DOHH2 (cell line): Measurements from ENCODE around the gene TAF11L9.
"Not testable (repeated sequence)": the region's sequence is repeated elsewhere in the genome, so short reads cannot be mapped to it uniquely, and the experiment has no call there.

Source experiments
- H3F3A ChIP-seq: fragments of 200-600 bp; sonication (generic), shearing (Covaris generic); 2 replicates; pipeline ENCODE4 v1.6.0; 2016; ENCODE audit warnings: antibody characterized with exemption, mild to moderate bottlenecking; ENCODE audit not compliant: control insufficient read depth, insufficient read depth
- H3K27ac ChIP-seq: fragments of 200-600 bp; sonication (generic); 2 replicates; pipeline ENCODE4 v1.5.1; 2014; ENCODE audit warnings: low read depth, mild to moderate bottlenecking, low read length, moderate library complexity
- H3K27me3 ChIP-seq: fragments of 200-600 bp; sonication (generic); 2 replicates; pipeline ENCODE4 v1.6.1; 2014; ENCODE audit warnings: mild to moderate bottlenecking, low read length, mixed read lengths; ENCODE audit not compliant: control insufficient read depth
- H3K36me3 ChIP-seq: fragments of 200-600 bp; sonication (generic); 2 replicates; pipeline ENCODE4 v1.6.1; 2014; ENCODE audit warnings: mild to moderate bottlenecking, low read length, moderate library complexity, mixed read lengths; ENCODE audit not compliant: control insufficient read depth
- H3K4me1 ChIP-seq: fragments of 200-600 bp; sonication (generic); 2 replicates; pipeline ENCODE4 v1.6.1; 2014; ENCODE audit warnings: mild to moderate bottlenecking, low read length, mixed read lengths; ENCODE audit not compliant: control insufficient read depth
- H3K4me2 ChIP-seq: fragments of 200-600 bp; sonication (generic); 2 replicates; pipeline ENCODE4 v1.6.0; 2014; ENCODE audit warnings: mild to moderate bottlenecking, low read length, moderate library complexity
- H3K4me3 ChIP-seq: fragments of 200-600 bp; sonication (generic); 2 replicates; pipeline ENCODE4 v1.5.1; 2014; ENCODE audit warnings: mild to moderate bottlenecking, low read length, mixed read lengths
- H3K79me2 ChIP-seq: fragments of 200-600 bp; sonication (generic); 2 replicates; pipeline ENCODE4 v1.6.1; 2014; ENCODE audit warnings: mild to moderate bottlenecking, low read length, mixed read lengths; ENCODE audit not compliant: control insufficient read depth
- H3K9me2 ChIP-seq: fragments of 200-600 bp; sonication (generic); replicated peaks from 2 replicates; pipeline ENCODE4 v1.6.1; 2014; ENCODE audit warnings: mild to moderate bottlenecking, low read length, mixed read lengths; ENCODE audit not compliant: control insufficient read depth
- H3K9me3 ChIP-seq: fragments of 200-600 bp; sonication (generic); 2 replicates; pipeline ENCODE4 v1.6.1; 2014; ENCODE audit warnings: antibody characterized with exemption, low read length, mixed read lengths; ENCODE audit not compliant: control insufficient read depth, insufficient read depth
- H4K20me1 ChIP-seq: fragments of 200-600 bp; sonication (generic); 2 replicates; pipeline ENCODE4 v1.6.0; 2014; ENCODE audit warnings: low read depth, mild to moderate bottlenecking, antibody characterized with exemption, low read length, moderate library complexity; ENCODE audit not compliant: control insufficient read depth, insufficient read depth
- CTCF ChIP-seq: fragments of 200-600 bp; sonication (generic); IDR thresholded peaks from one replicate; pipeline ENCODE4 v1.5.1; 2014; ENCODE audit warnings: antibody characterized with exemption, mild to moderate bottlenecking, low read depth, low read length; ENCODE audit not compliant: poor library complexity, severe bottlenecking
- EZH2phosphoT487 ChIP-seq: fragments of 200-600 bp; sonication (generic); IDR thresholded peaks from 2 replicates; pipeline ENCODE4 v1.6.1; 2017; ENCODE audit warnings: borderline replicate concordance, mild to moderate bottlenecking, antibody characterized with exemption, low read length, moderate library complexity, mixed read lengths

TAF11L9 gene

GRCh38 chr5:17594255-17594654 is at the start of gene TAF11L9:
TAF11L9 (minus strand) TSS chr5:17594394.
- H3K27ac ChIP-seq, H3K9me3 ChIP-seq, H3F3A ChIP-seq, H3K79me2 ChIP-seq, H3K36me3 ChIP-seq, H3K9me2 ChIP-seq, H3K4me2 ChIP-seq, H3K4me3 ChIP-seq, H3K27me3 ChIP-seq, H3K4me1 ChIP-seq, H4K20me1 ChIP-seq: not testable (repeated sequence)

GRCh38 chr5:17634160-17634559 is 40.0 kb upstream of the TAF11L9 start, which contains the start of gene TAF11L14:
TAF11L14 (plus strand) TSS chr5:17634460.
- Histone ChIP-seq H4K20me1 (no peaks in the 10 kb centered on the region), H3K36me3 (no peaks in the 10 kb centered on the region), H3K79me2 (no peaks in the 10 kb centered on the region), H3K27ac (no peak within 1 kb of the TSS), H3K4me2 (no peak within 1 kb of the TSS), H3F3A (no peaks in the 10 kb centered on the region), H3K27me3 (no peaks in the 10 kb centered on the region), H3K9me3 (no peaks in the 10 kb centered on the region), H3K4me3 (no peak within 1 kb of the TSS), H3K9me2 (no peaks in the 10 kb centered on the region), H3K4me1 (no peaks in the 10 kb centered on the region)
- TF ChIP-seq CTCF (no peak), EZH2phosphoT487 (no peak)

- H3K27ac ChIP-seq, H3K4me1 ChIP-seq, H3K4me3 ChIP-seq, H3K79me2 ChIP-seq, H3F3A ChIP-seq, H3K9me3 ChIP-seq, H3K9me2 ChIP-seq, H4K20me1 ChIP-seq, H3K36me3 ChIP-seq, H3K4me2 ChIP-seq, H3K27me3 ChIP-seq: not testable (repeated sequence)
Measured at GRCh38 chr5:17631788-17632187, 37.6 kb upstream of the TAF11L9 start, which contains the start of gene TAF11L13. TAF11L13 (plus strand) TSS chr5:17632088.

- H3K9me3 ChIP-seq: no peaks in the 10 kb centered on the region
- H3K27me3 ChIP-seq: no peaks in the 10 kb centered on the region
- H3K27ac ChIP-seq: no peak overlapping the region
- no peaks in the 10 kb centered on the region for H3K4me1 ChIP-seq
- no peaks in the 10 kb centered on the region for H3K9me2 ChIP-seq
- H3F3A ChIP-seq: no peaks in the 10 kb centered on the region
- H3K79me2 ChIP-seq: no peaks in the 10 kb centered on the region
- TF ChIP-seq EZH2phosphoT487 (no peak), CTCF (no peak)
- no peak overlapping the region for H3K4me2 ChIP-seq
- H3K4me3 ChIP-seq: no peak overlapping the region
- H3K36me3 ChIP-seq: no peaks in the 10 kb centered on the region
- H4K20me1 ChIP-seq: no peaks in the 10 kb centered on the region
Measured at GRCh38 chr5:17625686-17626085, 31.5 kb upstream of the TAF11L9 start.
